Kidney epithelial cell (primary cell): ENCODE results near the gene ZSCAN1. TPM values are rescaled to one million over a fixed set of nuclear protein-coding genes. Genes with fewer than 3 reads are reported as not detected.

ENCODE experiments used
- DNase-seq: peaks from one replicate; pipeline ENCODE4 v3.0.0-alpha.2; 2010; ENCODE audit warnings: low read depth
- H3K27me3 ChIP-seq: 2 replicates; pipeline ENCODE4 v1.6.0; 2011; ENCODE audit warnings: low read length; ENCODE audit not compliant: control insufficient read depth, insufficient read depth
- H3K36me3 ChIP-seq: 2 replicates; pipeline ENCODE4 v1.5.1; 2011; ENCODE audit warnings: low read length; ENCODE audit not compliant: control insufficient read depth, insufficient read depth
- H3K4me3 ChIP-seq: 2 replicates; pipeline ENCODE4 v1.5.1; 2011; ENCODE audit warnings: low read depth, mild to moderate bottlenecking, control low read depth, low read length
- CTCF ChIP-seq: IDR thresholded peaks from 2 replicates; pipeline ENCODE4 v1.5.1; 2011; ENCODE audit warnings: mild to moderate bottlenecking, moderate library complexity, low read length, control low read depth, inconsistent platforms; ENCODE audit not compliant: insufficient read depth, poor library complexity, severe bottlenecking
- total RNA-seq: library from RNA; depleted of rRNA; stranded (reverse); fragments of >200 nt; gene quantifications from 2 replicates; pipeline ENCODE4 v1.2.3, GENCODE V29; 2015

ZSCAN1 gene
- total RNA-seq, 1 donor from 2014 or later, result not detected

GRCh38 chr19:58035863-58036262 lies 2.0 kb downstream of the ZSCAN1 start:
- Histone ChIP-seq H3K27me3 (peaks cover 2% of the 10 kb centered on the region), H3K36me3 (no peaks in the 10 kb centered on the region), H3K4me3 (no peak overlapping the region)
- TF ChIP-seq CTCF, result no peak
- no peak for DNase-seq

- Histone ChIP-seq H3K36me3 (no peaks in the 10 kb centered on the region), H3K27me3 (peaks cover 2% of the 10 kb centered on the region), H3K4me3 (no peak overlapping the region)
- DNase-seq, result no peak
- TF ChIP-seq CTCF, result no peak
Observed at GRCh38 chr19:58037927-58038687, 4.3 kb downstream of the ZSCAN1 start.

- DNase-seq, result no peak
- no peak overlapping the region for H3K4me3 ChIP-seq
- no peaks in the 10 kb centered on the region for H3K36me3 ChIP-seq
- no peak for TF ChIP-seq CTCF
- peaks cover 2% of the 10 kb centered on the region for H3K27me3 ChIP-seq
Observed at GRCh38 chr19:58038688-58039204, 4.9 kb downstream of the ZSCAN1 start.

- DNase-seq, result no peak
- Histone ChIP-seq H3K4me3 (no peak overlapping the region), H3K36me3 (no peaks in the 10 kb centered on the region), H3K27me3 (no peaks in the 10 kb centered on the region)
- no peak for TF ChIP-seq CTCF
Observed at GRCh38 chr19:58040751-58041525, 7.1 kb downstream of the ZSCAN1 start.

- H3K36me3 ChIP-seq, result no peaks in the 10 kb centered on the region
- TF ChIP-seq CTCF, result no peak
- no peaks in the 10 kb centered on the region for H3K27me3 ChIP-seq
- no peak overlapping the region for H3K4me3 ChIP-seq
- no peak for DNase-seq
Observed at GRCh38 chr19:58042495-58043340, 8.9 kb downstream of the ZSCAN1 start.
